K562 (cell line): ENCODE data around the gene KIAA1958. TPM values are rescaled to one million over a fixed set of nuclear protein-coding genes. Genes with fewer than 3 reads are reported as not detected.

Source experiments
- ATF4 ChIP-seq: fragments of 450-650 bp; formaldehyde crosslinking; IDR thresholded peaks from 2 replicates; pipeline ENCODE4 v1.4.0; 2022; ENCODE audit warnings: mild to moderate bottlenecking, moderate library complexity
- JUN ChIP-seq, 2 experiments: sonication (generic) in 1 of 2; formaldehyde crosslinking in 1 of 2; IDR thresholded peaks; 2 replicates each; pipeline versions ENCODE4 v1.6.1 to v1.8.0; 2012 to 2022; ENCODE audit warnings: borderline replicate concordance in 2 of 2, mild to moderate bottlenecking in 2 of 2, improper control_type of control experiment in 1 of 2, low read depth in 1 of 2, low read length in 1 of 2, missing genetic modification reagents in 1 of 2
- KLF13 ChIP-seq: fragments of 450-650 bp; IDR thresholded peaks from 2 replicates; pipeline ENCODE4 v1.6.1; 2016; ENCODE audit warnings: missing genetic modification characterization, low read depth, mild to moderate bottlenecking, missing compliant biosample characterization, moderate library complexity, borderline replicate concordance
- L3MBTL2 ChIP-seq: fragments of 450-650 bp; IDR thresholded peaks from 2 replicates; pipeline ENCODE4 v1.6.1; 2016; ENCODE audit warnings: mild to moderate bottlenecking, moderate library complexity
- NCOR1 ChIP-seq: fragments of 450-650 bp; IDR thresholded peaks from 2 replicates; pipeline ENCODE4 v1.6.1; 2016; ENCODE audit warnings: mild to moderate bottlenecking, moderate library complexity
- NRF1 ChIP-seq, 2 experiments: fragments of 450-650 bp; IDR thresholded peaks in 1 of 2; conservative IDR thresholded peaks in 1 of 2; 2 replicates each; pipeline ENCODE4 v1.6.1; 2014; ENCODE audit warnings: mild to moderate bottlenecking in 2 of 2
- POLR2H ChIP-seq: IDR thresholded peaks from 2 replicates; pipeline ENCODE4 v1.6.1; 2016; ENCODE audit warnings: missing genetic modification characterization, low read depth, mild to moderate bottlenecking, control low read depth, missing compliant biosample characterization, moderate library complexity
- RBBP5 ChIP-seq: fragments of 200-600 bp; sonication (generic); IDR thresholded peaks from 2 replicates; pipeline ENCODE4 v1.6.1; 2012; ENCODE audit warnings: borderline replicate concordance, mild to moderate bottlenecking, low read length, control low read depth, inconsistent platforms; ENCODE audit not compliant: insufficient read depth, poor library complexity, severe bottlenecking
- SNRNP70 ChIP-seq: fragments of 200-400 bp; formaldehyde crosslinking; optimal IDR thresholded peaks from 2 replicates; pipeline ENCODE3; 2017; ENCODE audit warnings: low read depth, low read length
- TARDBP ChIP-seq: fragments of 450-650 bp; IDR thresholded peaks from 2 replicates; pipeline ENCODE4 v1.6.1; 2016
- U2AF1 ChIP-seq: fragments of 200-400 bp; formaldehyde crosslinking; optimal IDR thresholded peaks from 2 replicates; pipeline ENCODE3; 2017; ENCODE audit warnings: mild to moderate bottlenecking, low read depth, low read length, moderate library complexity
- VEZF1 ChIP-seq: fragments of 200-800 bp; sonication (Bioruptor generic); IDR thresholded peaks from 2 replicates; pipeline ENCODE4 v1.6.1; 2017; ENCODE audit warnings: missing genetic modification characterization, missing compliant biosample characterization
- ZBED1 ChIP-seq: IDR thresholded peaks from 2 replicates; pipeline ENCODE4 v1.6.1; 2014
- ZNF324 ChIP-seq: fragments of 250-450 bp; sonication (Bioruptor Pico); IDR thresholded peaks from 2 replicates; pipeline ENCODE4 v1.4.0; 2020; ENCODE audit warnings: mild to moderate bottlenecking
- ZNF407 ChIP-seq: fragments of 450-650 bp; IDR thresholded peaks from 2 replicates; pipeline ENCODE4 v1.6.1; 2016; ENCODE audit warnings: low read depth
- ZNF764 ChIP-seq: fragments of 250-450 bp; sonication (Bioruptor Pico); IDR thresholded peaks from 2 replicates; pipeline ENCODE4 v1.4.0; 2020; ENCODE audit warnings: low read depth, mild to moderate bottlenecking, moderate library complexity
- polyA plus RNA-seq, 8 experiments: library from polyadenylated mRNA; depleted of rRNA in 4 of 8; stranded (reverse) in 5 of 8; unstranded in 3 of 8; fragments of >200 nt; fragmentation: Nextera tagmentation in 2 of 8; fragmentation: Illumina TruSeq in 1 of 8; extraction: Ambion mirVana in 2 of 8; extraction: Trizol in 1 of 8; gene quantifications; 2 replicates each; pipeline versions ENCODE4 v1.2.1 to v1.2.3, GENCODE V29; 2011 to 2014; ENCODE audit warnings: inconsistent platforms in 1 of 8, missing spikeins in 1 of 8
- total RNA-seq, 7 experiments: library from RNA; depleted of rRNA in 6 of 7; stranded (reverse); fragments of >200 nt in 6 of 7; fragmentation: Illumina TruSeq in 2 of 7; extraction: Trizol in 2 of 7; gene quantifications; 2 replicates each; pipeline versions ENCODE4 v1.2.1 to v1.2.3, GENCODE V29; 2011 to 2021; ENCODE audit warnings: low replicate concordance in 1 of 7

Gene KIAA1958
- total and polyA plus RNA-seq, 9 of the 15 experiments (the other 6 are each of a cell fraction or from before 2014, with no cell fraction given), result 1.1 to 16.0 (median 10.1) TPM

GRCh38 chr9:112559629-112560413 is 73.2 kb downstream of the KIAA1958 start (continued):
- TF ChIP-seq ZNF407 (no peak), U2AF1 (no peak), VEZF1 (no peak), NRF1 (conservative IDR thresholded peaks at IDR 0.05 in 1 of 2, IDR thresholded peaks at IDR 0.05 in 1 of 2) (0 out of 4 replicates have a peak, but pooled peaks of 1 of the 2 experiments have one; percentile 24), KLF13 (tag) (no peak), JUN (IDR thresholded peaks at IDR 0.05; ENCODE audit: borderline replicate concordance, low read depth, low read length) (0 out of 2 replicates have a peak, but pooled peaks have one; percentile 13), JUN (CRISPR knock-in tag; IDR thresholded peaks at IDR 0.05; ENCODE audit: borderline replicate concordance) (no peak), SNRNP70 (no peak), POLR2H (tag) (no peak), L3MBTL2 (0 out of 2 replicates have a peak, but pooled peaks have one; percentile 25), ZNF764 (CRISPR knock-in tag) (no peak), TARDBP (no peak), ZBED1 (no peak), ZNF324 (CRISPR knock-in tag) (no peak), RBBP5 (no peak), ATF4 (no peak), NCOR1 (peak; percentile 28; the same call in 1 of the 2 replicates)
